Measurements from ENCODE around the gene TMEFF2. TPM values are rescaled to one million over a fixed set of nuclear protein-coding genes. Genes with fewer than 3 reads are reported as not detected.
A peak's percentile ranks its signal among the peaks of the same experiment; 100 is the strongest.

TMEFF2 gene
- total RNA-seq, result 0.05 TPM in 1 of 2 replicates, not detected in the other

GRCh38 chr2:192194866-192195547 is at the start of gene TMEFF2:
TSS of gene TMEFF2 (minus strand) at chr2:192194933. CDS start at chr2:192194524, 409 bp downstream.
- peak; percentile 55 for DNase-seq

GRCh38 chr2:192243488-192243887 is 48.8 kb upstream of the TMEFF2 start:
- no peak for DNase-seq

- DNase-seq, result no peak
Measured at GRCh38 chr2:192236136-192236535, 41.4 kb upstream of the TMEFF2 start.

- no peak for DNase-seq
Measured at GRCh38 chr2:192230889-192231453, 36.2 kb upstream of the TMEFF2 start.

GRCh38 chr2:192228685-192229084 is 34.0 kb upstream of the TMEFF2 start:
- no peak for DNase-seq

DNA sequence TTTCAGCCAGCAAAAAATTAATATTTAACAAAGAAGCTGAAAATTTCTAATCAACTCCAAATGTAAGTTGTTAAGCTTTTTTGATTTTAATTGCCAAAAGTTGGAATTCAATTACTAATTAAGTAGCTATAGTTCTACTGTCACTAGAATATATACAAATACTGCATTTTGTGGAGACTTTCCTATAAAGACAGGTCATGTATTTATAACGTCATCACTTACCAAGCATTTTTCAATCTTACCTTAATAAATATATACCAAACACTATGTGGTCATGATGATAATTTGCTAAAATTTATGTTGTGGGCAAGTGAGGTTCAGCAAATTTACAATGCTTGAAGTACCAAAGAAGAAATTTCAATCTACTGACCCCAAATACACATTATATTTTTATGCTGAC is 24.2 kb upstream of the TMEFF2 start:
- no peak for DNase-seq

GRCh38 chr2:192218377-192218776 is 23.6 kb upstream of the TMEFF2 start:
- DNase-seq, result no peak

DNA sequence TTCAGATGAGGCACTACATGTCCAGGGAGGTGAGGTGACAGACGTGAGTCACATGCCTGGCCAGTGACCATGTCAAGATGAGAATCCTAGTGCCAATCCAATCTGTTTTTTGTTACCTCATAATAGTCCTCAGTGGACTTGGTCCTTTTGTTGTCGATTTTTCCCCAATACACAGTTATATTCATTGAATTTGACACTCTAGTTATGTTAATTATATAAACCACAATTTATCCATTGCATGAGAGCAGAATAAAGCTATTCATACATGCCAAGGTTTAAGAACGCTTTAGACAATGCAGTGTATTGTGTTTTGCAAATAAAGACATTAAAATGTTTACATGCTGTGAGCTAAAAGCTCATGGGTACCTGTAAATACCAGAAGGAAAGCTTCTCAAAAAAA is 21.6 kb upstream of the TMEFF2 start:
- DNase-seq, result no peak

- DNase-seq, result no peak
Measured at GRCh38 chr2:192215096-192215877, 20.6 kb upstream of the TMEFF2 start.

DNA sequence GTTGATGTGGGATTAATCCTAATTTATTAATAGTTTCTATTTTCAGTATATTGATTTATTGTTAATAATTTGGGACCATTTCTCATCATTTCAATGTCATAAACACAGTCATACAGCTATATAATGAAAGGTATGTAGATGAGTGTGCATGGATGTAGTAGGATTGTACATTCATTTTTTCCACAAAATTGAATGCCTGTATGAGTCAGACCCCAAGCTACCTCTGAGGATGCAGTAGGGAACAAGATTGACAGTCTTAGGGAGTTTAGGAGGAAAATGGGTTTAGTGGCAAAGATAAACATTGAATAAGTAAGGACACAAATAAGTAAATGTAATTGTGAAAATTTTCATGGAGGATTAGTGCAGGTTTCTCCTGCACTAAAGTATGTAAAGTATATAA is 14.1 kb upstream of the TMEFF2 start:
- no peak for DNase-seq

GRCh38 chr2:192206399-192206798 is 11.7 kb upstream of the TMEFF2 start:
- DNase-seq, result no peak

- DNase-seq, result no peak
Measured at GRCh38 chr2:192203876-192204275, 9.1 kb upstream of the TMEFF2 start.

- no peak for DNase-seq
Measured at GRCh38 chr2:192202373-192202772, 7.6 kb upstream of the TMEFF2 start.

GRCh38 chr2:192201116-192201515 is 6.4 kb upstream of the TMEFF2 start:
- no peak for DNase-seq

DNA sequence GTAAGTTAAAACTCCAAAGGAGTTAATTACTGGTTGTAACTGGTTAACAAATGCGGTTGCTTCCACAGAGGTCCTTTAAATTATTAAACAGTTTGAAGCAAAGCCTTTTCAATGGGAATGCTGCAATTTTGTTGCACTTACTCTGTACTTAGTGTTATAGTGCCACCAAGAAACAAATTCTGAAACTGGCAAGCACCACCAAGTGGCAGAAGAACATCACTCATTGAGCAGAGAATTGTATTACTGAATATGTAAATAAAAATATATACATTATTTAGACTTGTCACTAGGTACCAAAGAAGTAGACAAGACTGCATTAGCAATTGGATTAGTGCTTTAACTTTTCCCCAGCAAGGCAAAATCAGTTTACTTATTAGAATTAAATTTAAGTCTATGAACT is 2.6 kb upstream of the TMEFF2 start:
- DNase-seq, result peak; percentile 20

DNA sequence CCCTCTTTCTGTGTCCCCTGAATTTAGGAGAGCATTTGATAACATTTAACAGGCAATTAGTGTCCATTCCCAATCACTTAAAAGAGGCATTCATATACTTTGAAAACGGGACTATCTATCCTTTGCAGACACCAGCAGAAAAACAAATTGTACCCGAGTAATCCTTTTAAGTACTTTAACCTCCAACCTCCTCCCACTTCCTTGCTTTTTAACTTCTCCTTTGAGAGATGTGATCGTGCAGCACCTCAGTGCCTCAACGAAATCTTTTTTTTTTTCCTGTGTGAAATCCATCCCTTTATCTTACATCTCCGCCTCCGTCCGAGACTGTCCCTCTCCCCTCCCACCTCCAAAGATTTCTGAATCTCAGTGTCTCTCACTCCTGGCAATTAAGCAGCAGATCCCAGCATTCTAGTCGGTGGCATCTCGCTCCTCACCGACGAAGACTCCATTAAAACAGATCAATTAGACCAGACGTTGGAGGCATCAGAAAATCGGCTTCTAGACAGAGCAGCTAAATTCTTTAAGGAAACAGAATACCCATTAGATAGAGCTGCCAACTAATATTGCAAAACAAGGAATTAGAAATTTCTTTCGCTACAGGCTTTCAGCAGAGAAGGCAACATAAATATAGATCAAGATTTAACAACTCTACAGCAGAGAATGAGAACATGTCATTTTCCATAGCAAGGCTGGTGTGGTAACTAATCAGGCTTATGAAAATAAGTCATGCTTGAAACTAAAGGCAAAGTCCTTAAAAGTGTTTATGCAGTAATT is 1.9 kb upstream of the TMEFF2 start:
- DNase-seq, result peak; percentile 3

DNA sequence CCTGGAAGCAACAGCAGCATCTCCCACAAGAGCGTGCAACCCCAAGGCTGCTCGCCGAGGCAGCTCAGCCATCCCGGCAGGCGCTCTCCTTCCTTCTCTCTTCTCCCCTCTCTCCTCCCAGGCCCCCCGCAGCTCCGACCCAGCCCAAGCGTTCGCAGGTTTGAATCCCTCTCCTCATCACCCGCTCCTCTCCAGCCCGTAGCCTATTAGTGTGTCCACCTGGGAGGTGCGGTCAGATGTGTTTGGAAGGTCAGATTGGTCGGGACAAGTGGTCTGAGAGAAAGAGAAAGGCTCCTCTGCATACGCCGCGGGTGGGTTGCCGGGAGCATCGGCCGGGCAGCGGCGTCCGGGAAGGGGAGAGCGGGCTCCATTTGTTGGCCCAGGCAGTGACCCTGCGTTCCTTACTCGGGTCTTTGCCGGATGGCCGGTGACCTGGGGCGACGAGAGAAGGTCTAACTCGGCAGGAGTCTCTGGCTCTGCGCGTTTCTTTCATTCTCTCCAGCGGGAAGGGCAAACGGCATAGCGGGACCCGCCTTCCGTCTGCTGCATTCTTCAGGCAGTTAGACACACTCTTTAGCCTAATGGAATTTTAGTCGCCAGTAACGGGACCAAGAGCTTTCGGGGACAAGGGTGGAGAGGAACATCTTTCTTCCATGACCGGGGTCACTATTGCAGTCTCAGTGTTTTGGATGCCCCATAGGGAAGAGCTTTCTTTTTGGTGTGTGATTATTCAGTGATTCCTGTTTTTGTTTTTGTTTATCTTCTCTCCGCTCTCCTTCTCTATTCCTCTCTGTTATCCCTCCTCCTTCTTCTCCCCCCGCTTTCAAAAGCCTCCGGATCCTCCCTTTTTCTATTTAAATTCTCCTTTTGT is 1.1 kb upstream of the TMEFF2 start:
- DNase-seq, result peak; percentile 36

DNA sequence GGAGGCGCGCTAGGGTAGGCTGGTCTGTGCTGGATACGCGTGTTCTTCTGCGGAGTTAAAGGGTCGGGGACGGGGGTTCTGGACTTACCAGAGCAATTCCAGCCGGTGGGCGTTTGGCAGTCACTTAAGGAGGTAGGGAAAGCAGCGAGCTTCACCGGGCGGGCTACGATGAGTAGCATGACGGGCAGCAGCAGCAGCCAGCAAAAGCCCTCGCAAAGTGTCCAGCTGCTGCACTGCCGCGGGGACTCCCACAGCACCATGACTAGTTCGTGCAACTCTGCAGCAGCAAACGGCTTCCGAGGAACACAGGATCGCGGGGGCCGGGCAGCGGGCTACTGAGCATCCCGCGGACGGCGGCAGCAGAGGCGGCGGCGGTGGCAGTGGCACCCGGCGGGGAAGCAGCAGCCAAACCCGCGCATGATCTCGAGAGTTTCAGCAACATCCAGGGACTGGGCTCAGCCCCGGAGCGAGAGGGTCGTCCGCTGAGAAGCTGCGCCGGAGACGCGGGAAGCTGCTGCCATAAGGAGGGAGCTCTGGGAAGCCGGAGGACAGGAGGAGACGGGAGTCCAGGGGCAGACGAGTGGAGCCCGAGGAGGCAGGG is 368 bp downstream of the TMEFF2 start:
- DNase-seq, result peak; percentile 17

- DNase-seq, result peak; percentile 60
Measured at GRCh38 chr2:192190474-192190873, 4.3 kb downstream of the TMEFF2 start.

DNA sequence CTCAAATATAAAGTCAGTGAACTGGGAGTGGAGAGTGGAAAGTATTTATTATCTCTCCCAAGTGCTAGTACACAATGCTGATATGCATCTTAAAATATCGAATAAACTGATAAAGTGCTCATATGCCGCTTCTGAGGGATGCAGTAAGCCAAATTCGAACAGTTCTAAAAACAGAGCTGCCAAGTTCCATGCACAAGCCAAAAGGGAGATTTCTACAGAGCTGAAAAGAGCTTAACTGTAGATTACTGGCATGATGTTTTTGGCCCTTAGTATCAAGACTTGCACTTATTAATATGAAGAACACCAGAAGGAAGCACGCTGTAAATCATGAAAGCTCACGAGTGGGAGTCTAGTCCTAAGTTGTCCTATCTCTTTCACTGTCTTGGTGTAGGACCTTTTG is 7.9 kb downstream of the TMEFF2 start:
- DNase-seq, result no peak

DNA sequence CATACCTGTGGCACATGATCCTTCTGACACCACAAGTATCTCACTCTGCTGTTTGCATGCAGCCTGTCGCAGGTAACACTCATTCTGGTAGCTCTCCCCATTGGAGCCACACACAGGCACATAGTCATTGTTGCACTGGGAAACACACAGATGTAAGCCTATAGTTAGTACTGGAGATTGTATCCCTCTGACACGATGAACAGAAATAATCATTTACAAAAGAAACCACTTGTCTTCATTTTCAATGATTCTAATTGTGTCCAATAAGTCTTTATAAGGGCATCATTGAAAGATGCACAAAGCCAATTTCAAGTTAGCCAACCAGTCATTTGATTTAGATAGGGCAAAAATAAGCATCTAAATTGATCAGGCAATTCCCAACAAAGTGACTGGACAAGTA is 10.4 kb downstream of the TMEFF2 start:
- no peak for DNase-seq

- no peak for DNase-seq
Measured at GRCh38 chr2:192183296-192183695, 11.4 kb downstream of the TMEFF2 start.
